ENCODE measurements around the gene SOS2.

DNA sequence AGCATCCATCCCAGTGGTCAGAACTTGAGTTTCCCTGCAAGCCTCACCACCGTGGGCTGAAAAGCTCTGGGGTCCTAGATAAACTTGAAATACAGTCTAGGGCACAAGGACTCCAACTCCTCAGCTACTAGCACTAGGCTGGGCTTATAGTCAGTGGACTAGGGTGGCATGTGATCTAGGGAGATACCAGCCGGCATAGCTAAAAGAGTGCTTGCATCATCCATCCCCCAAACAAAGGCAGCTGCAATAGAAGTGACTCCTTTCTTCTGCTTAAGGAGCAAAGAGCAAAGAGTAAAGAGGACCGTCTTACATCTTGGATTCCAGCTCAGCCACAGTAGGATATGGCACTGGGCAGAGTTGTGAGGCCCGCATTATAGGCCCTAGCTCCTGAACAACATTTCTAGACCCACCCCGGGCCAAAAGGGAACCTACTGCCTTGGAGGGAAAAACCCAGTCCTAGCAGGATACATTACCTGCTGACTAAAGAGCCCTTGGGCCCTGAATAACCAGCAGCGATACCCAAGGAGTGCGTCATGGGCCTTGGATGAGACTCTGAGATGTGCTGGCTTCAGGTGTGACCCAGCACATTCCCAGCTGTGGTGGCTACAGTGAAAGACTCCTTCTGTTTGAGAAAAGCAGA, 17.9 kb upstream of the SOS2 start:
- TF ChIP-seq, protein P1, sequence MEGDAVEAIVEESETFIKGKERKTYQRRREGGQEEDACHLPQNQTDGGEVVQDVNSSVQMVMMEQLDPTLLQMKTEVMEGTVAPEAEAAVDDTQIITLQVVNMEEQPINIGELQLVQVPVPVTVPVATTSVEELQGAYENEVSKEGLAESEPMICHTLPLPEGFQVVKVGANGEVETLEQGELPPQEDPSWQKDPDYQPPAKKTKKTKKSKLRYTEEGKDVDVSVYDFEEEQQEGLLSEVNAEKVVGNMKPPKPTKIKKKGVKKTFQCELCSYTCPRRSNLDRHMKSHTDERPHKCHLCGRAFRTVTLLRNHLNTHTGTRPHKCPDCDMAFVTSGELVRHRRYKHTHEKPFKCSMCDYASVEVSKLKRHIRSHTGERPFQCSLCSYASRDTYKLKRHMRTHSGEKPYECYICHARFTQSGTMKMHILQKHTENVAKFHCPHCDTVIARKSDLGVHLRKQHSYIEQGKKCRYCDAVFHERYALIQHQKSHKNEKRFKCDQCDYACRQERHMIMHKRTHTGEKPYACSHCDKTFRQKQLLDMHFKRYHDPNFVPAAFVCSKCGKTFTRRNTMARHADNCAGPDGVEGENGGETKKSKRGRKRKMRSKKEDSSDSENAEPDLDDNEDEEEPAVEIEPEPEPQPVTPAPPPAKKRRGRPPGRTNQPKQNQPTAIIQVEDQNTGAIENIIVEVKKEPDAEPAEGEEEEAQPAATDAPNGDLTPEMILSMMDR (IDR thresholded peaks at IDR 0.05), result no peak
- no peak for TF ChIP-seq POLR2A (IDR thresholded peaks at IDR 0.05)

All from prostate gland (tissue), 2 donors.